ENCODE measurements around the gene KRT75.

GRCh38 chr12:52433501-52434080 is 580 bp downstream of the KRT75 start:
- TF ChIP-seq POLR2A (IDR thresholded peaks at IDR 0.05): no peak
- TF ChIP-seq CTCF (IDR thresholded peaks at IDR 0.05): no peak
- TF ChIP-seq POLR2AphosphoS5 (IDR thresholded peaks at IDR 0.05): no peak
